ENCODE results near the gene VDR.
A peak's percentile ranks its signal among the peaks of the same experiment; 100 is the strongest.

DNA sequence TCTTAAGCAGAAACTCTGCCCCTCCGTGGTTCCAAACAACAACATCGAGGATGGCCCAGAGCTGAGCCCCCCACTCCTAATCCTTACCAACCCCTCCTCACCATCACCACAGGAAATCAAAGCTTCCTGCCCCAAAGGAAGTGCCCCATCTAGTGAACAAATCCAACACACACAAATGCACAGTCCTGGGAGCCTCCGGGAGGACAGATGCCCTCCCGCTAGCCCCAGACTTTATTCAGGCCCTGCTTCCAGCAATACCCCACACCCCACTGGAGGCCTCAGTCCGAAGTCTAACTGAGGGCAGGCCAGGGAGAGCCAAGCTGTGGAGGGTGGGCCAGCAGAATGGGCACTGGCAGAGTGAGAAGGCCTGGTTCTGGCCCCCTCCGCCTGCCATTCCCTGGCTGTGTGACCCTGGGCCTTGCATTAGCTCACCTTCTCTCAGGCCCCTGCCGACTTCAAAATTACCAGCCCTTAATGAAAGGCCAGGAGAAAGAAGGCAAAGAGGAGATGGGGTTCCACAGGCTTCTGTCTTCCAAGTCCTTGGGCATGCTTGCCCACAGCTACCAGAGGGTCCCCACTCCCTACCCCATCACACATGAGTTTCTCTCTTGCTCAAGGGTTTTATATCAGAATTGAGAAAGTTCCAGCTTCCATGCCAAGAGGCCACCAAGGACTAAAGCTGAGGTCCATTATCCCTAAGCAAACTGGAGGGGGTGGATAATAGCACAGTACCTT lies 87.4 kb downstream of the VDR start:
- TF ChIP-seq, protein P1, sequence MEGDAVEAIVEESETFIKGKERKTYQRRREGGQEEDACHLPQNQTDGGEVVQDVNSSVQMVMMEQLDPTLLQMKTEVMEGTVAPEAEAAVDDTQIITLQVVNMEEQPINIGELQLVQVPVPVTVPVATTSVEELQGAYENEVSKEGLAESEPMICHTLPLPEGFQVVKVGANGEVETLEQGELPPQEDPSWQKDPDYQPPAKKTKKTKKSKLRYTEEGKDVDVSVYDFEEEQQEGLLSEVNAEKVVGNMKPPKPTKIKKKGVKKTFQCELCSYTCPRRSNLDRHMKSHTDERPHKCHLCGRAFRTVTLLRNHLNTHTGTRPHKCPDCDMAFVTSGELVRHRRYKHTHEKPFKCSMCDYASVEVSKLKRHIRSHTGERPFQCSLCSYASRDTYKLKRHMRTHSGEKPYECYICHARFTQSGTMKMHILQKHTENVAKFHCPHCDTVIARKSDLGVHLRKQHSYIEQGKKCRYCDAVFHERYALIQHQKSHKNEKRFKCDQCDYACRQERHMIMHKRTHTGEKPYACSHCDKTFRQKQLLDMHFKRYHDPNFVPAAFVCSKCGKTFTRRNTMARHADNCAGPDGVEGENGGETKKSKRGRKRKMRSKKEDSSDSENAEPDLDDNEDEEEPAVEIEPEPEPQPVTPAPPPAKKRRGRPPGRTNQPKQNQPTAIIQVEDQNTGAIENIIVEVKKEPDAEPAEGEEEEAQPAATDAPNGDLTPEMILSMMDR (IDR thresholded peaks at IDR 0.05; ENCODE audit: poor library complexity) = peak; percentile 30
- TF ChIP-seq EZH2 (IDR thresholded peaks at IDR 0.05; ENCODE audit: borderline replicate concordance) (no peak), EZH2phosphoT487 (IDR thresholded peaks at IDR 0.05; ENCODE audit: low read depth, severe bottlenecking, unreplicated experiment) (no peak)
